ENCODE results near the gene CCDC97. TPM values are rescaled to one million over a fixed set of nuclear protein-coding genes. Genes with fewer than 3 reads are reported as not detected.
"Not testable (repeated sequence)": the region's sequence is repeated elsewhere in the genome, so short reads cannot be mapped to it uniquely, and the experiment has no call there.

Gene CCDC97
- total RNA-seq, 1 experiment from 2014 or later = 23.0 TPM

- TF ChIP-seq, protein P1, sequence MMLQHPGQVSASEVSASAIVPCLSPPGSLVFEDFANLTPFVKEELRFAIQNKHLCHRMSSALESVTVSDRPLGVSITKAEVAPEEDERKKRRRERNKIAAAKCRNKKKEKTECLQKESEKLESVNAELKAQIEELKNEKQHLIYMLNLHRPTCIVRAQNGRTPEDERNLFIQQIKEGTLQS (IDR thresholded peaks at IDR 0.05) = no peak
Measured at GRCh38 chr19:41344162-41344561, 34.2 kb downstream of the CCDC97 start (continued).

- POLR2A ChIA-PET = interaction anchor here (1.1 kb wide), 1 partner anchor 17 kb away, joined by 3 read pairs; the partner anchor contains the start of gene B9D2
- H3K9me3 ChIP-seq (ENCODE audit: control insufficient read depth in 1 of 2, insufficient read depth in 1 of 2, low read depth in 1 of 2, low read length in 2 of 2); H2AFZ ChIP-seq (ENCODE audit: low read depth, low read length, poor library complexity, severe bottlenecking); H3K9me2 ChIP-seq (ENCODE audit: insufficient read depth); H3K27ac ChIP-seq (ENCODE audit: low read depth, low read length); RAD21 ChIA-PET (ENCODE audit: low non-redundant PET in 1 of 2, low total read pairs in 2 of 2, uncharacterized antibody in 2 of 2, unreplicated experiment in 2 of 2); CTCF ChIA-PET; intact Hi-C loops (cut with micrococcal nuclease); H3K4me2 ChIP-seq (ENCODE audit: low read length); ATAC-seq; DNase-seq (ENCODE audit: low read depth, low spot score); BruUV-seq (replicated peaks); H3K27me3 ChIP-seq (ENCODE audit: insufficient read depth, low read length); H3K4me3 ChIP-seq (replicated peaks in 1 of 2; ENCODE audit: low read depth in 1 of 2, low read length in 2 of 2); H4K20me1 ChIP-seq (ENCODE audit: insufficient read depth); H3K9ac ChIP-seq (ENCODE audit: low read length): not testable (repeated sequence)
- Histone ChIP-seq H3K4me1 (ENCODE audit: control insufficient read depth in 1 of 2, insufficient read depth in 2 of 2, low read length in 2 of 2) (peaks cover 7 to 16% of the 10 kb centered on the region in 2 experiments; a peak in 3 of 4 replicates), H3K36me3 (ENCODE audit: control insufficient read depth in 1 of 2, insufficient read depth in 2 of 2, low read length in 2 of 2) (peaks cover 4 to 13% of the 10 kb centered on the region in 2 experiments; a peak in 3 of 4 replicates), H3K79me2 (ENCODE audit: insufficient read depth, low read length) (peaks cover 28% of the 10 kb centered on the region)
Measured at GRCh38 chr19:41346916-41347315, 36.9 kb downstream of the CCDC97 start.

DNA sequence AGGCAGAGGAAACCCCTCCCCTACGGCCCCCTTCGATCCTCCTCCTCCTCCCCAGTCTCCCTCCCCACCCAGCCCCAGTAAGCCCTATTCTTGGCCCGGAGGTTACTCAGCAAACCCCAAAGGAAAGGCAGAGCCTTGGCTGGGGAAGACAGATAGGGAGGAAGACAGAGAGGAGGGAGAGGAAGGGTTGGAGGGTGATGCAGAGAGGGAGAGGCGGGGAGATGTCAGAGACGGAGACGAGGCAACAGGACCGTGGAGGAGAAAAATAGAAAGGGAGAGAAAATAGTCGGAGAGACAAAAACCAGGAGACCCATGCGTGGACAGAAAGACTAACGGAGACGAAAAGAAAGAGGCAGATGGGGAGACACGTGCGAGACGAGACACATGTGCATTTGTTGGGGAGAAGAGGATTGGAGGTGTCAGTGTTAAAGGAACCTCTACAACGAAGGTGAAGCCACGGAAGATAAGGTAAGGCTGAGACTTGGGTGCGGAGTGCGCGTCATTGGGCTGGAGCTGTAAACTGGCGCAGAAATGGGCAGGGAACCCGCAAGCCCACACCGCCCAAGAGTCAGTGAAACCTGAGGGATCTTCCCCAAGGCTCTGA lies 40.9 kb downstream of the CCDC97 start:
- ChIA-PET RAD21 (ENCODE audit: low non-redundant PET in 1 of 2, low total read pairs in 2 of 2, uncharacterized antibody in 2 of 2, unreplicated experiment in 2 of 2) (no interaction called here), CTCF (interaction anchor here (1.4 to 5.6 kb wide), 3 partner anchors 14 to 87 kb away, joined by 3 to 54 read pairs (median 4); partner anchors contain the start of genes B9D2 and HNRNPUL1), POLR2A (interaction anchor here (0.9 kb wide), 1 partner anchor 15 kb away, joined by 4 read pairs; no protein-coding TSS in a partner anchor)
- Histone ChIP-seq H3K79me2 (ENCODE audit: insufficient read depth, low read length) (peaks cover 42% of the 10 kb centered on the region), H3K4me1 (ENCODE audit: control insufficient read depth in 1 of 2, insufficient read depth in 2 of 2, low read length in 2 of 2) (peaks cover 11 to 29% of the 10 kb centered on the region in 2 experiments; a peak in 3 of 4 replicates), H2AFZ (ENCODE audit: low read depth, low read length, poor library complexity, severe bottlenecking) (no peak overlapping the region), H3K36me3 (ENCODE audit: control insufficient read depth in 1 of 2, insufficient read depth in 2 of 2, low read length in 2 of 2) (peaks cover 4 to 10% of the 10 kb centered on the region in 2 experiments; a peak in 3 of 4 replicates), H3K4me2 (ENCODE audit: low read length) (peak overlapping the region; percentile 95), H3K27ac (ENCODE audit: low read depth, low read length) (peak overlapping the region; percentile 89; the same call in 1 of the 2 replicates), H3K9ac (ENCODE audit: low read length) (peak overlapping the region; percentile 83), H3K4me3 (replicated peaks in 1 of 2; ENCODE audit: low read depth in 1 of 2, low read length in 2 of 2) (peak overlapping the region; percentile 79 to 87), H4K20me1 (ENCODE audit: insufficient read depth) (no peaks in the 10 kb centered on the region), H3K9me2 (ENCODE audit: insufficient read depth) (no peaks in the 10 kb centered on the region), H3K27me3 (ENCODE audit: insufficient read depth, low read length) (no peaks in the 10 kb centered on the region), H3K9me3 (ENCODE audit: control insufficient read depth in 1 of 2, insufficient read depth in 1 of 2, low read depth in 1 of 2, low read length in 2 of 2) (no peaks in the 10 kb centered on the region)
- intact Hi-C loops (cut with micrococcal nuclease) = loop anchor here (2.0 kb wide), 1 partner anchor 40 kb away; the partner anchor contains the start of gene CCDC97
- ATAC-seq = no peak
- DNase-seq (ENCODE audit: low read depth, low spot score) = no peak
- BruUV-seq (replicated peaks) = no TSS peak
- TF ChIP-seq RAD21 (IDR thresholded peaks at IDR 0.05; ENCODE audit: low read depth) = no peak
- TF ChIP-seq, protein P1 (IDR thresholded peaks at IDR 0.05) = no peak
- no peak for TF ChIP-seq JUND (IDR thresholded peaks at IDR 0.05)
- TF ChIP-seq EZH2phosphoT487 (IDR thresholded peaks at IDR 0.05; ENCODE audit: borderline replicate concordance) = no peak
- no peak for TF ChIP-seq CBX3 (IDR thresholded peaks at IDR 0.05; ENCODE audit: low read depth)
- TF ChIP-seq, protein P2, sequence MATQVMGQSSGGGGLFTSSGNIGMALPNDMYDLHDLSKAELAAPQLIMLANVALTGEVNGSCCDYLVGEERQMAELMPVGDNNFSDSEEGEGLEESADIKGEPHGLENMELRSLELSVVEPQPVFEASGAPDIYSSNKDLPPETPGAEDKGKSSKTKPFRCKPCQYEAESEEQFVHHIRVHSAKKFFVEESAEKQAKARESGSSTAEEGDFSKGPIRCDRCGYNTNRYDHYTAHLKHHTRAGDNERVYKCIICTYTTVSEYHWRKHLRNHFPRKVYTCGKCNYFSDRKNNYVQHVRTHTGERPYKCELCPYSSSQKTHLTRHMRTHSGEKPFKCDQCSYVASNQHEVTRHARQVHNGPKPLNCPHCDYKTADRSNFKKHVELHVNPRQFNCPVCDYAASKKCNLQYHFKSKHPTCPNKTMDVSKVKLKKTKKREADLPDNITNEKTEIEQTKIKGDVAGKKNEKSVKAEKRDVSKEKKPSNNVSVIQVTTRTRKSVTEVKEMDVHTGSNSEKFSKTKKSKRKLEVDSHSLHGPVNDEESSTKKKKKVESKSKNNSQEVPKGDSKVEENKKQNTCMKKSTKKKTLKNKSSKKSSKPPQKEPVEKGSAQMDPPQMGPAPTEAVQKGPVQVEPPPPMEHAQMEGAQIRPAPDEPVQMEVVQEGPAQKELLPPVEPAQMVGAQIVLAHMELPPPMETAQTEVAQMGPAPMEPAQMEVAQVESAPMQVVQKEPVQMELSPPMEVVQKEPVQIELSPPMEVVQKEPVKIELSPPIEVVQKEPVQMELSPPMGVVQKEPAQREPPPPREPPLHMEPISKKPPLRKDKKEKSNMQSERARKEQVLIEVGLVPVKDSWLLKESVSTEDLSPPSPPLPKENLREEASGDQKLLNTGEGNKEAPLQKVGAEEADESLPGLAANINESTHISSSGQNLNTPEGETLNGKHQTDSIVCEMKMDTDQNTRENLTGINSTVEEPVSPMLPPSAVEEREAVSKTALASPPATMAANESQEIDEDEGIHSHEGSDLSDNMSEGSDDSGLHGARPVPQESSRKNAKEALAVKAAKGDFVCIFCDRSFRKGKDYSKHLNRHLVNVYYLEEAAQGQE (IDR thresholded peaks at IDR 0.05; ENCODE audit: low read depth) = no peak
- TF ChIP-seq, protein P3, sequence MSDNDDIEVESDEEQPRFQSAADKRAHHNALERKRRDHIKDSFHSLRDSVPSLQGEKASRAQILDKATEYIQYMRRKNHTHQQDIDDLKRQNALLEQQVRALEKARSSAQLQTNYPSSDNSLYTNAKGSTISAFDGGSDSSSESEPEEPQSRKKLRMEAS (IDR thresholded peaks at IDR 0.05) = no peak
- TF ChIP-seq SP1 (IDR thresholded peaks at IDR 0.05; ENCODE audit: low read depth) = no peak
- TF ChIP-seq EGR1 (IDR thresholded peaks at IDR 0.05; ENCODE audit: low read depth) = no peak
- TF ChIP-seq ELF1 (IDR thresholded peaks at IDR 0.05; ENCODE audit: borderline replicate concordance, low read depth) = no peak

All from HCT116 (cell line).